Endodermal cell (in vitro differentiated cells): ENCODE data around the gene RAB5IF. TPM values are rescaled to one million over a fixed set of nuclear protein-coding genes. Genes with fewer than 3 reads are reported as not detected.

Experiments
- DNase-seq: peaks from one replicate; pipeline ENCODE4 v3.0.0-alpha.2; 2017
- H3K27ac ChIP-seq: 2 replicates; pipeline ENCODE4 v1.5.1; 2013; ENCODE audit warnings: mild to moderate bottlenecking, low read depth, low read length, moderate library complexity
- H3K27me3 ChIP-seq: 2 replicates; pipeline ENCODE4 v1.6.1; 2013; ENCODE audit warnings: mild to moderate bottlenecking, low read length, moderate library complexity; ENCODE audit not compliant: insufficient read depth, control insufficient read depth, poor library complexity, severe bottlenecking
- H3K36me3 ChIP-seq: 2 replicates; pipeline ENCODE4 v1.7.0; 2013; ENCODE audit warnings: mild to moderate bottlenecking, low read length, moderate library complexity; ENCODE audit not compliant: control insufficient read depth, insufficient read depth
- H3K4me1 ChIP-seq: one replicate; pipeline ENCODE4 v1.7.0; 2013; ENCODE audit warnings: low read length; ENCODE audit not compliant: control insufficient read depth, insufficient read depth
- H3K4me3 ChIP-seq: 2 replicates; pipeline ENCODE4 v1.5.1; 2013; ENCODE audit warnings: mild to moderate bottlenecking, low read length, moderate library complexity
- H3K9ac ChIP-seq: 2 replicates; pipeline ENCODE4 v1.6.1; 2013; ENCODE audit warnings: mild to moderate bottlenecking, low read length, moderate library complexity; ENCODE audit not compliant: poor library complexity, severe bottlenecking; ENCODE audit errors: extremely low read depth
- H3K9me3 ChIP-seq: 2 replicates; pipeline ENCODE4 v1.6.1; 2013; ENCODE audit warnings: mild to moderate bottlenecking, low read length, moderate library complexity; ENCODE audit not compliant: control insufficient read depth
- H3K27ac Mint-ChIP-seq: 2 replicates; pipeline ENCODE4 v1.8.0; 2020; ENCODE audit warnings: mixed read lengths
- H3K27me3 Mint-ChIP-seq: 2 replicates; pipeline ENCODE4 v1.8.0; 2021; ENCODE audit warnings: mild to moderate bottlenecking, mixed read lengths; ENCODE audit not compliant: insufficient read depth
- H3K36me3 Mint-ChIP-seq: 2 replicates; pipeline ENCODE4 v1.8.0; 2020; ENCODE audit warnings: low read depth, mixed read lengths
- H3K4me1 Mint-ChIP-seq: 2 replicates; pipeline ENCODE4 v1.8.0; 2020; ENCODE audit warnings: mixed read lengths
- H3K4me3 Mint-ChIP-seq: 2 replicates; pipeline ENCODE4 v1.8.0; 2020; ENCODE audit warnings: mild to moderate bottlenecking, moderate library complexity, mixed read lengths
- H3K9me3 Mint-ChIP-seq: 2 replicates; pipeline ENCODE4 v1.8.0; 2020; ENCODE audit warnings: mild to moderate bottlenecking, mixed read lengths
- CTCF ChIP-seq: fragments of 200-600 bp; sonication (generic); conservative IDR thresholded peaks from 2 replicates; pipeline ENCODE4 v1.5.0; 2021; ENCODE audit warnings: antibody characterized with exemption, mild to moderate bottlenecking
- WGBS, 2 experiments: methylation state at CpG; one replicate each; pipeline versions ENCODE4 v1.1.5 to v1.1.7; 2013; ENCODE audit warnings: missing lambda C conversion rate in 2 of 2, mixed read lengths in 1 of 2; ENCODE audit not compliant: insufficient coverage in 1 of 2, insufficient read length in 1 of 2; 5-methylcytosine and 5-hydroxymethylcytosine counted together
- total RNA-seq, 2 donors: library from RNA; stranded (reverse); fragmentation: NEBNext Ultra II Directional in 1 of 2; extraction: Animal tissue kit (Norgen Biotek cat#: 25700) in 1 of 2; gene quantifications; 2 replicates in 1 of 2; 3 replicates in 1 of 2; pipeline ENCODE4 v1.2.1, GENCODE V29; 2021

RAB5IF gene
- total RNA-seq, 2 donors from 2014 or later = 98.9 to 99.9 TPM

GRCh38 chr20:36647196-36648121 lies 41.9 kb downstream of the RAB5IF start:
- H3K4me3 Mint-ChIP-seq = no peak overlapping the region
- Histone ChIP-seq H3K27ac (no peak overlapping the region), H3K27me3 (no peaks in the 10 kb centered on the region), H3K36me3 (no peaks in the 10 kb centered on the region), H3K9ac (no peak overlapping the region), H3K4me3 (no peak overlapping the region), H3K9me3 (no peaks in the 10 kb centered on the region), H3K4me1 (peaks cover 13% of the 10 kb centered on the region)
- no peaks in the 10 kb centered on the region for H3K9me3 Mint-ChIP-seq
- peaks cover 6% of the 10 kb centered on the region for H3K36me3 Mint-ChIP-seq
- H3K27ac Mint-ChIP-seq = peak overlapping the region; percentile 65
- DNase-seq = no peak
- no peak for TF ChIP-seq CTCF
- WGBS, 2 experiments = 85 to 89% methylated on average over 5 to 8 of the region's 8 CpGs
- no peaks in the 10 kb centered on the region for H3K27me3 Mint-ChIP-seq
- H3K4me1 Mint-ChIP-seq = peaks cover 42% of the 10 kb centered on the region

DNA sequence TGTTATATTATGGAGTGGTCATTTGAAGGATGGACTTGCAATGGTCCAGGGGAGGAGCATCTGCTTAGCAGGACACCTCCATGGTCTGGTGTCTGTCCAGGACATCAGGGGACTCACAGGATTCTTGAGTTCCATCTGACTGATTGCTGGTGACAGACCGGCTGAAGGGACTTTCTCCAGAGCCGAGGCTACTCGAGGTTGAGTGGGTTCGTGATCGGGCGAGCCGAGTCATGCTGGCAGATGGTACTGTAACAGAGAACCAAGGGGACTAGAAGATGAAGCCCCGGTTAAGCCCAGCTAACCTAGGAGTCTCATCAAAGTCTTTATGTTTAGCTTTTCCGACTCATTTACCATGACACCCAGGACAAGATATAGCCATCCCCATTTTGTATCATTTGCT lies 47.9 kb downstream of the RAB5IF start:
- Mint-ChIP-seq H3K27ac (no peak overlapping the region), H3K36me3 (peaks cover 20% of the 10 kb centered on the region)

DNA sequence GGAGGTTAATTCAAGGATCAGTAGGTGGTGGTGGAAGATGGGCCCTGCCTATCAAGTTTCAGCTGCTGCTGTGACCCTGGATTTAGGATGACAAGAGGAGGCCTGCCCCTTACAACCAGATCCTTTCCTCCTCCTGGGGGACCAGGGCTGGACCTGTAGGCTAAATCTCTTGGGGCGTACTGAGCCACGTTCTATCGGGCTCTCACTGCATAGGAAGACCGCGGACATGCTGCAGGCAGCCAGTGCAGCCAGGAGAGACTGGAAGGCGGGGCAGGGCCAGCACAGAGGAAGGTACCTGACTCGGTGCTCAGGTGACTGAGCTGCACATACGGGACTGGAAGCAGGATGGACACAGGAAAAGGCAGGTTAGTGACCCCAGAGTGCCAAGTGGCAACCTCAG lies 48.9 kb downstream of the RAB5IF start:
- DNase-seq = no peak
- Mint-ChIP-seq H3K4me3 (no peak overlapping the region), H3K27ac (no peak overlapping the region), H3K27me3 (no peaks in the 10 kb centered on the region), H3K36me3 (peaks cover 23% of the 10 kb centered on the region), H3K9me3 (no peaks in the 10 kb centered on the region), H3K4me1 (no peaks in the 10 kb centered on the region)
- no peaks in the 10 kb centered on the region for H3K27me3 ChIP-seq
- no peak for TF ChIP-seq CTCF
- no peak overlapping the region for H3K9ac ChIP-seq
- no peak overlapping the region for H3K27ac ChIP-seq
- no peaks in the 10 kb centered on the region for H3K9me3 ChIP-seq
- H3K4me1 ChIP-seq = no peaks in the 10 kb centered on the region
- 89 to 90% methylated on average over 8 of the region's 8 CpGs for WGBS, 2 experiments
- no peak overlapping the region for H3K4me3 ChIP-seq
- peaks cover 5% of the 10 kb centered on the region for H3K36me3 ChIP-seq

More for the DNA sequence above, 47.9 kb downstream of the RAB5IF start:
- no peak for TF ChIP-seq CTCF
- Mint-ChIP-seq H3K9me3 (no peaks in the 10 kb centered on the region), H3K27me3 (no peaks in the 10 kb centered on the region), H3K4me3 (no peak overlapping the region), H3K4me1 (no peaks in the 10 kb centered on the region)
- Histone ChIP-seq H3K27me3 (no peaks in the 10 kb centered on the region), H3K27ac (no peak overlapping the region), H3K4me1 (no peaks in the 10 kb centered on the region), H3K4me3 (no peak overlapping the region), H3K9ac (no peak overlapping the region), H3K36me3 (peaks cover 5% of the 10 kb centered on the region), H3K9me3 (no peaks in the 10 kb centered on the region)
- DNase-seq = no peak
- 94 to 95% methylated on average over 8 to 9 of the region's 9 CpGs for WGBS, 2 experiments
